H54 (cell line): ENCODE data around the gene TEKT2.

Source experiments
- DNase-seq: peaks from one replicate; pipeline ENCODE4 v3.0.0; 2011; ENCODE audit warnings: low spot score, mixed read lengths; ENCODE audit not compliant: insufficient read length
- FAIRE-seq: peaks from 3 replicates; lab custom pipeline; 2011; peaks lifted over from hg19 to GRCh38; lab: Jason Lieb, UNC
- POLR2A ChIP-seq: IDR thresholded peaks from 2 replicates; pipeline ENCODE4 v1.6.1; 2011; ENCODE audit warnings: low read depth, mild to moderate bottlenecking, low read length

Gene TEKT2

GRCh38 chr1:36081926-36082485 is 1.9 kb upstream of the TEKT2 start:
- DNase-seq (no peak), FAIRE-seq (no peak)

GRCh38 chr1:36083219-36083618 is 675 bp upstream of the TEKT2 start:
- TF ChIP-seq POLR2A = no peak
- FAIRE-seq = no peak
- DNase-seq = no peak

More at GRCh38 chr1:36081926-36082485, 1.9 kb upstream of the TEKT2 start:
- TF ChIP-seq POLR2A = no peak

- FAIRE-seq (no peak), DNase-seq (no peak)
- no peak for TF ChIP-seq POLR2A
Measured at GRCh38 chr1:36084497-36085115, 712 bp downstream of the TEKT2 start.

GRCh38 chr1:36085126-36085525 is 1.2 kb downstream of the TEKT2 start:
- no peak for DNase-seq
- no peak for TF ChIP-seq POLR2A
- no peak for FAIRE-seq

- DNase-seq (no peak), FAIRE-seq (no peak)
- no peak for TF ChIP-seq POLR2A
Measured at GRCh38 chr1:36085686-36086526, 2.0 kb downstream of the TEKT2 start.

GRCh38 chr1:36086529-36087232 is 2.8 kb downstream of the TEKT2 start:
- no peak for TF ChIP-seq POLR2A
- FAIRE-seq = no peak
- no peak for DNase-seq

GRCh38 chr1:36087233-36088123 is 3.6 kb downstream of the TEKT2 start:
- FAIRE-seq = no peak
- no peak for DNase-seq
- TF ChIP-seq POLR2A = no peak

- no peak for TF ChIP-seq POLR2A
- no peak for DNase-seq
- no peak for FAIRE-seq
Measured at GRCh38 chr1:36088265-36088576, 4.3 kb downstream of the TEKT2 start.

- FAIRE-seq (no peak), DNase-seq (peak; percentile 92)
- TF ChIP-seq POLR2A = peak; percentile 96
Measured at GRCh38 chr1:36088577-36089392, 4.9 kb downstream of the TEKT2 start, which contains the start of gene ADPRS. ADPRS (plus strand) TSS chr1:36088892; CDS start chr1:36088905, 13 bp downstream.

- TF ChIP-seq POLR2A = 0 out of 2 replicates have a peak, but pooled peaks have one; percentile 17
- DNase-seq (no peak), FAIRE-seq (no peak)
Measured at GRCh38 chr1:36089393-36090121, 5.7 kb downstream of the TEKT2 start.

- DNase-seq (no peak), FAIRE-seq (no peak)
- no peak for TF ChIP-seq POLR2A
Measured at GRCh38 chr1:36091141-36091540, 7.2 kb downstream of the TEKT2 start.
